ENCODE measurements around the gene ABL1.

The ABL1 gene

DNA sequence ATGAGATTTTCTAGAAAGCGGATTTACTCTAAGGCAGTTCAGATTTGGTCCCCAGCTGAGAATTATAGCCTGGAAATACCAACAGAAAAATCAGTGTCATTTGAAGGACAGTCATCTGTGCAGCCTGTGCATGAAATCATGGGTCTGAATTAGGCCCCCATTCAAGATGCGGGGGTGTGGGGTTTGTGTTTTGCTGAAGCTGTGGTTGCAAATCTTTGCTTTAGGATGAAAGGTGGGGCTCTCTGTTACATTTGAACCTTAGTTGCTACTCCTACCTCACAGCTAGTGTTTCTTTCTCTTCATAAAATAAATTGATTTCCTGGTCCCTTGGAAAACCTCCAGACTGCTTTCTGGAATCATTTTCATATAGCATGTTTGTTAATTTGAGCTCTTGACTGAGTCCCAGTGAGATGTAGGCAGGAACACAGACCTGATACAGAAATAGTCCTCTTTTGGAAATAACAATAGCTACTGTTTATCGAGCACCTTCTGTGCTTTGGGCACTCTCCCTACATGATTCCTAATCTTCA is 4.8 kb upstream of the ABL1 start:
- no peak overlapping the region for H3K4me3 ChIP-seq (replicated peaks in 1 of 2; ENCODE audit: low read depth in 2 of 2, low read length in 2 of 2)
- no peak for DNase-seq (ENCODE audit: low read depth in 2 of 2)
- TF ChIP-seq, protein P1, sequence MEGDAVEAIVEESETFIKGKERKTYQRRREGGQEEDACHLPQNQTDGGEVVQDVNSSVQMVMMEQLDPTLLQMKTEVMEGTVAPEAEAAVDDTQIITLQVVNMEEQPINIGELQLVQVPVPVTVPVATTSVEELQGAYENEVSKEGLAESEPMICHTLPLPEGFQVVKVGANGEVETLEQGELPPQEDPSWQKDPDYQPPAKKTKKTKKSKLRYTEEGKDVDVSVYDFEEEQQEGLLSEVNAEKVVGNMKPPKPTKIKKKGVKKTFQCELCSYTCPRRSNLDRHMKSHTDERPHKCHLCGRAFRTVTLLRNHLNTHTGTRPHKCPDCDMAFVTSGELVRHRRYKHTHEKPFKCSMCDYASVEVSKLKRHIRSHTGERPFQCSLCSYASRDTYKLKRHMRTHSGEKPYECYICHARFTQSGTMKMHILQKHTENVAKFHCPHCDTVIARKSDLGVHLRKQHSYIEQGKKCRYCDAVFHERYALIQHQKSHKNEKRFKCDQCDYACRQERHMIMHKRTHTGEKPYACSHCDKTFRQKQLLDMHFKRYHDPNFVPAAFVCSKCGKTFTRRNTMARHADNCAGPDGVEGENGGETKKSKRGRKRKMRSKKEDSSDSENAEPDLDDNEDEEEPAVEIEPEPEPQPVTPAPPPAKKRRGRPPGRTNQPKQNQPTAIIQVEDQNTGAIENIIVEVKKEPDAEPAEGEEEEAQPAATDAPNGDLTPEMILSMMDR (IDR thresholded peaks at IDR 0.05; ENCODE audit: low read depth, low read length) = no peak

GRCh38 chr9:130831077-130831476 is 4.0 kb upstream of the ABL1 start:
- no peak for DNase-seq (ENCODE audit: low read depth in 2 of 2)
- TF ChIP-seq, protein P1 (IDR thresholded peaks at IDR 0.05; ENCODE audit: low read depth, low read length) = no peak
- no peak overlapping the region for H3K4me3 ChIP-seq (replicated peaks in 1 of 2; ENCODE audit: low read depth in 2 of 2, low read length in 2 of 2)

GRCh38 chr9:130833031-130833990 is 1.7 kb upstream of the ABL1 start:
- H3K4me3 ChIP-seq (replicated peaks in 1 of 2; ENCODE audit: low read depth in 2 of 2, low read length in 2 of 2) = no peak overlapping the region
- TF ChIP-seq, protein P1 (IDR thresholded peaks at IDR 0.05; ENCODE audit: low read depth, low read length) = no peak
- DNase-seq (ENCODE audit: low read depth in 2 of 2) = peak; percentile 41

DNA sequence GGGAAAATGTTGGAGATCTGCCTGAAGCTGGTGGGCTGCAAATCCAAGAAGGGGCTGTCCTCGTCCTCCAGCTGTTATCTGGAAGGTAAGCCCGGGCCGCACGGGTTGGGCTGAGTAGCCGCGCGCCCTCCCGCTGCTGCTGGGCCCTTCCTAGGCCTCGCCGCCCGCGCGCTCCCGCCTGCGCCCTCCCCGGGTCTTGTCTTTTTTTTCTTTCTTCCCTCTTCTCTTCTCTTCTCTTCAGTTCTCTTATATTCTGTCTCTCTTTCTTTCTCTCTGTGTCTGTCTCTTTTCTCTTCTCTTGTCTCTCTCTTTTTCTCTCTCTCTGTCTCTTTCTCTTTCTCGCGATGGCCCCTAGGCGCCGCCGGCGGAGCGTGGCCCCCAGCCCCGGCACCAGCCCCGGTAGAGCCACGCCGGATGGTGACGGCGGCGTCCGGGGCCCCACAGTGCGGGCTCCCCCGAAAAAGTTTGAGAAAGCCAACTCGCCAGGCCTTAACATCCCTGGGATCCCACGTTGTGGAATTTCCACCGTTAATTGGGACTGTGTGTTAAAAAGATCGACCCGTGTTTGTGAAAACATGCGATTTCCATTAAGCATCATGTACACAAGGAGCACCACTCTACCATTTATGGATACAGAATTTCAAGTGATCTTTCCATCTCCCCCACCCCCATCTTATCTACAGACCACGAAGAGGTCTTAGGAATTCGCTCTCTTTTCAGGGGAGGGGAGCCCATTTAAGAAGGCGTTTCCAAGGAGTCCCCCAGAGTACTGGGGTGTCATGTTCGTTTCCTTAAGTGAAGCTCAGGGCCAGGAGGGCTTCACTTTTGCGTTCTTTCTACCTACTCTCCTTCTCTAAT is 616 bp downstream of the ABL1 start:
- peak overlapping the region; percentile 60 to 67 for H3K4me3 ChIP-seq (replicated peaks in 1 of 2; ENCODE audit: low read depth in 2 of 2, low read length in 2 of 2)
- DNase-seq (ENCODE audit: low read depth in 2 of 2) = peak; percentile 53 to 59
- TF ChIP-seq, protein P1 (IDR thresholded peaks at IDR 0.05; ENCODE audit: low read depth, low read length) = no peak

DNA sequence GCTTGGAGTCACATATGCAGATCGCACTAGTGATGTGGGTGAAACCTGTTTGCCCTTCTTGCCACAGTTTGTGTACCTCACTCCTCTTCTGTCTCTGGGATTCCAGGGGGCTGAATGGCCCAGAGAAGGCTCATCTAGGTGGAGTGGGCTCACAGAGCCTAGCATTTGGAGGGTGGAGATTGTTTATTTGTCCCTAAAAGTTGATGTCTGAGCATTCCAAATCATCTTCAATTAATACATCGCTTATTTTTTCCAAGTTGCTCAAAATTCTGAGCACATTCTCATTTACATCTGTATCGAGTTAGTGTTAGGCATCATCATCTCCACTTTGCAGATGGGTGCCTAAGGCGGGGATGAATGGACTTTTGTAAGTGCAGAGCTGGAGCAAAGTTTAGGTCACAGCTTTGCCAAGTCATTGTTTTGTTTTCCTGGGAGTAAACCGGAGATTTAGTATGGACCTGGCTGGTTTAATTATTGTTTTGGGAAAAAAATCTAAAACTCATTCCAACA is 2.0 kb downstream of the ABL1 start:
- peak; percentile 57 to 66 for DNase-seq (ENCODE audit: low read depth in 2 of 2)
- TF ChIP-seq, protein P1 (IDR thresholded peaks at IDR 0.05; ENCODE audit: low read depth, low read length) = no peak
- peak overlapping the region; percentile 60 to 67 for H3K4me3 ChIP-seq (replicated peaks in 1 of 2; ENCODE audit: low read depth in 2 of 2, low read length in 2 of 2)

- peak overlapping the region in 1 of 2 donors; percentile 67 for H3K4me3 ChIP-seq (replicated peaks in 1 of 2; ENCODE audit: low read depth in 2 of 2, low read length in 2 of 2)
- no peak for DNase-seq (ENCODE audit: low read depth in 2 of 2)
- TF ChIP-seq, protein P1 (IDR thresholded peaks at IDR 0.05; ENCODE audit: low read depth, low read length) = no peak
Observed at GRCh38 chr9:130837643-130838042, 2.6 kb downstream of the ABL1 start.
